BE2C (cell line): ENCODE results near the gene GMEB2.

Experiments used
- DNase-seq: peaks from one replicate; pipeline ENCODE4 v3.0.0-alpha.2; 2020
- H3K27me3 ChIP-seq: fragments of 250-450 bp; sonication (Bioruptor Pico); 2 replicates; pipeline ENCODE4 v1.5.1; 2020; ENCODE audit warnings: mild to moderate bottlenecking
- H3K36me3 ChIP-seq: fragments of 250-450 bp; sonication (Bioruptor Pico); 2 replicates; pipeline ENCODE4 v1.5.1; 2020; ENCODE audit warnings: mild to moderate bottlenecking
- H3K4me1 ChIP-seq: fragments of 250-450 bp; sonication (Bioruptor Pico); 2 replicates; pipeline ENCODE4 v1.5.1; 2020
- H3K4me3 ChIP-seq: 2 replicates; pipeline ENCODE4 v1.5.1; 2011; ENCODE audit warnings: low read depth, low read length
- H3K9me3 ChIP-seq: fragments of 250-450 bp; sonication (Bioruptor Pico); 2 replicates; pipeline ENCODE4 v1.5.1; 2020
- TF ChIP-seq, protein P1 (sequence below): IDR thresholded peaks from 2 replicates; pipeline ENCODE4 v1.5.1; 2012; ENCODE audit warnings: mild to moderate bottlenecking, low read depth, low read length

The GMEB2 gene

DNA sequence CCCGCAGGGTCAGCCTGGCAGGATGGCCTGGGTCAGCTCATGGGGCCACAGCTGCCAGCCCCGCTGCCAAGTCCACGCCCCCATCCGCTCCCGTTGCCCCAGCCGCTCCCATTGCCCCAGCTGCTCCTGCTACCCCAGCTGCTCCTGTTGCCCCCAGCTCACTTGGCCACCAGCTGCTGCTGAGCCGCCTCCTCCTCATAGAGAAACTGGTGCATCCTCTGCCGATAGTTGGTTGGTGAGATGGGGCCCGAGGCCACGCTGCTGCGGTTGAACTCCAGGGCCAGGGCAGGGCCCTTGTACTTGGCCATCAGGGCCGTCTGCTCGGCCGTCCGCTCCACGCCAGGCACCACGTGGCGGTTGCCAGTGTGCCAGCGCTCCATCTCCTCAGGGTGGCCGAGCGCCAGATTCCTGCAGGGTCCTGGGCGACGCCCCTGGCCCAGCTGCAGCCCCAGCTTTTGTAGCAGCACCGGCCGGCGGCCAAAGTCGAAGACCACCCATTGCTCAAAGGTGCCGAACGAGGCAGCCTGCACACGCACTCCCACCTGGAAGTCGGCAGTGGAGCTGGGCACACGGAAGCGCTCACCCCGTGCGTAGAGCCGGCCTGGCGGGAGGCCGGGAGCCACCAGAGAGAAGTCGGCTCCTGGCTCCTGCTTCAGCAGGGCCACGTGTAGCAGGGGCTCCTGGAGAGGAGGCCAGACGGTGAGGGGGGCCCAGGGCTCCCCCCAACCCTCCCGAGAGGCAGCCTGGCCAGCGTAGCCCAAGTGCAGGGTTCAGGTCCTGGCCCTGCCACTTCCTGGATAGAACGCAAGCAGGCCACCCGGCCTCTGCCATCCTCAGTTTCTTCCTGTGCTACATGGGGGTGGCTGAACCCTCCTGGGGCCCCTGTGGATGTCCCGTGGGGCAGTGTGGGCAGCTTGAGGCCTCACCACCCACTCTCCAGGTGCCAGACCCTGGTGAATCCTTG, 57.6 kb downstream of the GMEB2 start:
- DNase-seq, result no peak
- Histone ChIP-seq H3K36me3 (no peaks in the 10 kb centered on the region), H3K4me3 (no peak overlapping the region), H3K9me3 (no peaks in the 10 kb centered on the region), H3K4me1 (no peaks in the 10 kb centered on the region), H3K27me3 (no peaks in the 10 kb centered on the region)
- TF ChIP-seq, protein P1, sequence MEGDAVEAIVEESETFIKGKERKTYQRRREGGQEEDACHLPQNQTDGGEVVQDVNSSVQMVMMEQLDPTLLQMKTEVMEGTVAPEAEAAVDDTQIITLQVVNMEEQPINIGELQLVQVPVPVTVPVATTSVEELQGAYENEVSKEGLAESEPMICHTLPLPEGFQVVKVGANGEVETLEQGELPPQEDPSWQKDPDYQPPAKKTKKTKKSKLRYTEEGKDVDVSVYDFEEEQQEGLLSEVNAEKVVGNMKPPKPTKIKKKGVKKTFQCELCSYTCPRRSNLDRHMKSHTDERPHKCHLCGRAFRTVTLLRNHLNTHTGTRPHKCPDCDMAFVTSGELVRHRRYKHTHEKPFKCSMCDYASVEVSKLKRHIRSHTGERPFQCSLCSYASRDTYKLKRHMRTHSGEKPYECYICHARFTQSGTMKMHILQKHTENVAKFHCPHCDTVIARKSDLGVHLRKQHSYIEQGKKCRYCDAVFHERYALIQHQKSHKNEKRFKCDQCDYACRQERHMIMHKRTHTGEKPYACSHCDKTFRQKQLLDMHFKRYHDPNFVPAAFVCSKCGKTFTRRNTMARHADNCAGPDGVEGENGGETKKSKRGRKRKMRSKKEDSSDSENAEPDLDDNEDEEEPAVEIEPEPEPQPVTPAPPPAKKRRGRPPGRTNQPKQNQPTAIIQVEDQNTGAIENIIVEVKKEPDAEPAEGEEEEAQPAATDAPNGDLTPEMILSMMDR, result no peak

DNA sequence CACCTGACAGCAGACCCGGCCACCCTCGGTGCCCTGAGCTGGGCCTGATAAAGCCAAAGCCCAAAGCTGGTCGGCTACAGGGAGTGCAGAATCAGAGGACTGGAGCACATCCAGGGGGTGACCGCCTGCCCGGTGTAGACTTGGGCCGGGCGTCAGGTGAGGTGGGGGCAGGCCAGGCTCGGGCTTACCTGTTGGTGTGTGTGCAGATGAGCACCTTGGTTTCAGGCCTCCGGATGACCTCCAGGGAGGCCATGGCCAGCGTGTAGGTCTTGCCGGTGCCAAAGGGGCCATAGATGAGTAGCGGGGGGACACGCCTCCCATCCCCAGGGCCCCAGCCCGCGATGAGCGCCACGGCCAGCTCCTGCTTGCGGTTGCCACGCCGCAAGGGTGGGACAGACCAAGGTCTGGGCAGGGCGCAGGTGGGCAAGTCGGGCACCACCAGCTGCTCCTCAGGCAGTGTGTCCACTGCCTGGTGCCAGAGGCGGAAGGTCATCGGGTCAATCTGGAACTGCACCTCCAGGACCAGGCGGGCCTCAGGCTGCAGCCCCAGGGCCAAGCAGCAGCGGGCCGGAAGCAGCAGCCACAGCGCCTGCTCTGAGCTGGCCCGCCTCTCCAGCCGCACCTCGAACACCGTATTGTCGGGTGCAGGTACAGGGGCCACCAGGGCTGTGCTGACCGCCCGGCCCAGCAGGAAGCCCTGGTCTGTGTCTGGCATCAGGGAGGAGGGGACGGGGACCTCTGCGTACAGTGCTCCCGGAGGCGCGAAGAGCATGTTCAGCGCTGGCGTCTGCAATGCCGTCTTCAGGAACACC, 58.5 kb downstream of the GMEB2 start:
- H3K27me3 ChIP-seq, result no peaks in the 10 kb centered on the region
- H3K36me3 ChIP-seq, result no peaks in the 10 kb centered on the region
- DNase-seq, result no peak
- no peaks in the 10 kb centered on the region for H3K4me1 ChIP-seq
- no peaks in the 10 kb centered on the region for H3K9me3 ChIP-seq
- no peak overlapping the region for H3K4me3 ChIP-seq
- TF ChIP-seq, protein P1, result no peak

DNA sequence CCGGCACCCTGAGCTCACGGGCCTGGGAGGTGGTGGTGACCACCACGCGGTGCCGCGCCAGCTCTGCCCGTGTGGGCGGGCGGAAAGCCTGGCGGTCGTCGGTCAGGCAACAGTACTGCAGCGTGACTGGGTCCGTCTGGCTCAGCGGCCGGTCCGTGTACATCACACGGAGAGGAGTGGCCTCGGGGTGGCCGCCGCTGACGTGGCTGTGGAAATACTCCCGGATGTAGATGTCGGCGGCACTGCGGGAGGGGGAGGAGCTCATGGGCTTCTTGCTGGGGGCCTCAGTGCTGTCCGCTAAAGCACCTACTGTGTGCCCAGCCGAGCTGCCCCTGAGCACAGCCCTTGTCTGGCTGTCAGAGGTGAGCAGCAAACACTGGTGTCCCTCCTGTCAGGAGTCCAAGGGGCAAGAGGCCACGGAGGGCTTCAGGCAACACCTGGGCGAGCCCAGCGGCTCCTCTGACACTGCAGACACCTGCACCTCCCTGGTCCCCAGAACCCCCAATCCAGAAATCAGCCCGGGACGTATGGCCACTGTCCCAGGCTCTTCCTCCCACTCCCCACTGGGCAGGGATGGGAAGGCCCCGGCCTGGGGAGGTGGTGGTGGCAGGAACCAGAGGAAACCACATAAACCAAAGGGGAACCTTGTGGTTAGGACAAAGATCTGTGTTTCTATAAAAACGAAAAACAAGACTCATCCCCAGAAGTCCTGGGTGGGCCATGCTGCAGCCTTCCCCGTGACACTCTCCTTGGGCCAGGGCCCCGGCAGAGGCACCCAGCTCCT, 59.3 kb downstream of the GMEB2 start:
- no peaks in the 10 kb centered on the region for H3K9me3 ChIP-seq
- no peaks in the 10 kb centered on the region for H3K4me1 ChIP-seq
- H3K4me3 ChIP-seq, result no peak overlapping the region
- H3K36me3 ChIP-seq, result no peaks in the 10 kb centered on the region
- no peaks in the 10 kb centered on the region for H3K27me3 ChIP-seq
- DNase-seq, result no peak
- TF ChIP-seq, protein P1, result no peak

DNA sequence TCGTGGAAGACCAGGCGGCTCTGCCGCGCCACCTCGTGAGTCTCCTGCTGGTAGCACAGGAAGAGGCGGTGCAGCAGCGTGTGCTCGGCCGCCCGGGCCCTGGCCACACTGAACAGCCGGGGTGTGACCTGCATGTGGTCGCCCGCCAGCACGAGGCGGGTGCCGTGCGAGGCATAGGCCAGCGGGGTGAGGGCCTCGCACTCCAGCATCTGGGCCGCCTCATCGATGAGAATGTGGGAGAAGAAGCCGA, 59.8 kb downstream of the GMEB2 start:
- no peaks in the 10 kb centered on the region for H3K36me3 ChIP-seq
- no peaks in the 10 kb centered on the region for H3K9me3 ChIP-seq
- no peak overlapping the region for H3K4me3 ChIP-seq
- H3K27me3 ChIP-seq, result no peaks in the 10 kb centered on the region
- TF ChIP-seq, protein P1, result no peak
- no peak for DNase-seq
- no peaks in the 10 kb centered on the region for H3K4me1 ChIP-seq

DNA sequence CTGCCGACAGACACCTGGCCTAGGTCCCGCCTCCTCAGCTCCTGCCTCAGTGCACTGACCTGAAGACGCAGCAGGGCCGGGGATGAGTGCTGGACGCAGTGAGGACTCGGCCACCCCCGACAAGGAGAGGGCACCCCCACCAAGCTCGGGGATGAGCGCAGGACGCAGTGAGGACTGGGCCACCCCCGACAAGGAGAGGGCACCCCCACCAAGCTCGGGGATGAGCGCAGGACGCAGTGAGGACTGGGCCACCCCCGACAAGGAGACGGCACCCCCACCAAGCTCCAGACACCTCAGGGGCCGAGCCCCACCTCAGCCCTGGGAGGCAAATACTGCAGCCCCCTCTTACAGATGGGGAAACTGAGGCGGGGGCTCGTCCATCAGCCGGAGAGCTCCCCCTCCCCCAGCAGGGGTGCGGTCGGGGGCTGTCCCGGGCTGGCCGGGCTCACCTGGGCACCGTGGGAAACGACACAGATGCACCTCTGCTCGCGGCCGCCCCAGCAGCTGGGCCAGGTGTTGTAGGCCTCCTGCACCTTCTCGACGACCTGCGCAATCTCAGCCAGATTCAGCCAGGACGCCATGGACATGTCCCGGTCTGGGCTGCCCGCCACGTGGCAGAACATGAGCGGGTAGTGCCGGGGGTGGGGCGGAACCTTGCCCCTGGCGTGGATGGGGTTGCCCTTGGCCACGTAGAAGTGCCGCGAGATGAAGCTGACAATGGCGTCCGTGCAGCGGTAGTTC, 60.3 kb downstream of the GMEB2 start:
- Histone ChIP-seq H3K4me3 (no peak overlapping the region), H3K36me3 (no peaks in the 10 kb centered on the region), H3K27me3 (no peaks in the 10 kb centered on the region), H3K9me3 (no peaks in the 10 kb centered on the region), H3K4me1 (no peaks in the 10 kb centered on the region)
- DNase-seq, result no peak
- TF ChIP-seq, protein P1, result no peak
